Astrocyte (in vitro differentiated cells and primary cell): Measurements from ENCODE around the gene GDNF. TPM values are rescaled to one million over a fixed set of nuclear protein-coding genes. Genes with fewer than 3 reads are reported as not detected.

Source experiments
- DNase-seq: peaks from one replicate; pipeline ENCODE4 v3.0.0-alpha.2; 2010; ENCODE audit warnings: low read depth
- FAIRE-seq: peaks from 2 replicates; lab custom pipeline; 2011; peaks lifted over from hg19 to GRCh38; lab: Jason Lieb, UNC
- H2AFZ ChIP-seq: 2 replicates; pipeline ENCODE4 v1.6.0; 2012; ENCODE audit warnings: low read depth, low read length, inconsistent platforms
- H3K27ac ChIP-seq: 2 replicates; pipeline ENCODE4 v1.5.1; 2011; ENCODE audit warnings: low read depth, low read length, inconsistent platforms
- H3K27me3 ChIP-seq: 2 replicates; pipeline ENCODE4 v1.6.0; 2011; ENCODE audit warnings: low read length, inconsistent platforms; ENCODE audit not compliant: insufficient read depth
- H3K36me3 ChIP-seq: 2 replicates; pipeline ENCODE4 v1.5.1; 2011; ENCODE audit warnings: low read length, inconsistent platforms; ENCODE audit not compliant: insufficient read depth
- H3K4me1 ChIP-seq: 2 replicates; pipeline ENCODE4 v1.5.1; 2011; ENCODE audit warnings: low read length, inconsistent platforms; ENCODE audit not compliant: insufficient read depth
- H3K4me2 ChIP-seq: 2 replicates; pipeline ENCODE4 v1.6.0; 2012; ENCODE audit warnings: low read length, inconsistent platforms
- H3K4me3 ChIP-seq: 2 replicates; pipeline ENCODE4 v1.5.1; 2011; ENCODE audit warnings: low read depth, mild to moderate bottlenecking, low read length, inconsistent platforms; ENCODE audit not compliant: insufficient read depth
- H3K79me2 ChIP-seq: 2 replicates; pipeline ENCODE4 v1.6.0; 2012; ENCODE audit warnings: mild to moderate bottlenecking, low read length, inconsistent platforms; ENCODE audit not compliant: insufficient read depth
- H3K9ac ChIP-seq: 2 replicates; pipeline ENCODE4 v1.6.0; 2012; ENCODE audit warnings: mild to moderate bottlenecking, low read length, inconsistent platforms
- H3K9me3 ChIP-seq: 2 replicates; pipeline ENCODE4 v1.5.1; 2012; ENCODE audit warnings: low read depth, mild to moderate bottlenecking, low read length, inconsistent platforms; ENCODE audit not compliant: insufficient read depth
- H4K20me1 ChIP-seq: 2 replicates; pipeline ENCODE4 v1.6.0; 2012; ENCODE audit warnings: low read length, inconsistent platforms; ENCODE audit not compliant: insufficient read depth
- H3K27ac Mint-ChIP-seq: one replicate; pipeline ENCODE4 v1.8.0; 2021; ENCODE audit warnings: mild to moderate bottlenecking, mixed read lengths; ENCODE audit not compliant: unreplicated experiment
- H3K27me3 Mint-ChIP-seq: one replicate; pipeline ENCODE4 v1.8.0; 2021; ENCODE audit warnings: low read depth, mixed read lengths; ENCODE audit not compliant: unreplicated experiment
- H3K36me3 Mint-ChIP-seq: one replicate; pipeline ENCODE4 v1.8.0; 2021; ENCODE audit warnings: low read depth, mixed read lengths; ENCODE audit not compliant: unreplicated experiment
- H3K4me1 Mint-ChIP-seq: one replicate; pipeline ENCODE4 v1.8.0; 2021; ENCODE audit warnings: low read depth, mixed read lengths; ENCODE audit not compliant: unreplicated experiment
- H3K4me3 Mint-ChIP-seq: one replicate; pipeline ENCODE4 v1.8.0; 2021; ENCODE audit warnings: mild to moderate bottlenecking, moderate library complexity, mixed read lengths; ENCODE audit not compliant: unreplicated experiment
- H3K9me3 Mint-ChIP-seq: one replicate; pipeline ENCODE4 v1.8.0; 2021; ENCODE audit warnings: mild to moderate bottlenecking, mixed read lengths; ENCODE audit not compliant: unreplicated experiment
- CTCF ChIP-seq: IDR thresholded peaks from 2 replicates; pipeline ENCODE4 v1.5.1; 2011; ENCODE audit warnings: low read depth, mild to moderate bottlenecking, inconsistent platforms, low read length, moderate library complexity; ENCODE audit not compliant: insufficient read depth
- EZH2 ChIP-seq: IDR thresholded peaks from 2 replicates; pipeline ENCODE4 v1.6.1; 2012; ENCODE audit warnings: mild to moderate bottlenecking, low read length, inconsistent platforms; ENCODE audit not compliant: insufficient read depth
- total RNA-seq: library from RNA; stranded (reverse); gene quantifications from 2 replicates; pipeline ENCODE4 v1.2.1, GENCODE V29; 2021

The GDNF gene
- total RNA-seq, 1 donor from 2014 or later = 21.5 TPM

DNA sequence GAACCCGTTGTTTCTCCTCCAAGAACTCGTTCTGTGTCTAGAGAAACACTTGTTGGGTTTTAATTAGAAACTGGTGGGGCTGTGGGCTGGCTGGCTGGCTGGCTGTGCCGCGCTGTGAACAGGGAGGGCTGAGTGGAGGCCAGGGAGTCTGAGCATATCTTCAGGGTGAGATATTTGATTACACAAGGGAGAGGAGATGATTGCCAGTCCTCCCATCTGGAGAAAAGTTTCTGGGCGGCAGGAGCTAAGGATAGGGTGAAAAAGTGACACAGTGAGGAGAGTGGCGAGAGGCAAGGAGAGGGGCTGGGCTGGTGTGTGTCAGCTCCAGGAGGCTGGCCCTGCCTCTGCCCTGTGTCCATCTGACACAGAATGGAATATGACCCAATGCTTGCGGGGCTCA, 63.0 kb downstream of the GDNF start:
- Histone ChIP-seq H3K79me2 (no peaks in the 10 kb centered on the region), H3K36me3 (no peaks in the 10 kb centered on the region), H3K9me3 (peaks cover 4% of the 10 kb centered on the region), H3K4me1 (peaks cover 22% of the 10 kb centered on the region), H3K27me3 (no peaks in the 10 kb centered on the region), H3K27ac (peak overlapping the region; percentile 84), H3K4me3 (no peak overlapping the region), H3K4me2 (peak overlapping the region; percentile 21), H2AFZ (peak overlapping the region; percentile 21), H4K20me1 (no peaks in the 10 kb centered on the region), H3K9ac (peak overlapping the region; percentile 68)
- DNase-seq (peak; percentile 86), FAIRE-seq (no peak)
- TF ChIP-seq CTCF (no peak), EZH2 (no peak)
- no peak overlapping the region for H3K4me3 Mint-ChIP-seq
- no peaks in the 10 kb centered on the region for H3K27me3 Mint-ChIP-seq
- peaks cover 29% of the 10 kb centered on the region for H3K4me1 Mint-ChIP-seq
- H3K27ac Mint-ChIP-seq = peak overlapping the region; percentile 8
- H3K36me3 Mint-ChIP-seq = no peaks in the 10 kb centered on the region
- peaks cover 16% of the 10 kb centered on the region for H3K9me3 Mint-ChIP-seq

DNA sequence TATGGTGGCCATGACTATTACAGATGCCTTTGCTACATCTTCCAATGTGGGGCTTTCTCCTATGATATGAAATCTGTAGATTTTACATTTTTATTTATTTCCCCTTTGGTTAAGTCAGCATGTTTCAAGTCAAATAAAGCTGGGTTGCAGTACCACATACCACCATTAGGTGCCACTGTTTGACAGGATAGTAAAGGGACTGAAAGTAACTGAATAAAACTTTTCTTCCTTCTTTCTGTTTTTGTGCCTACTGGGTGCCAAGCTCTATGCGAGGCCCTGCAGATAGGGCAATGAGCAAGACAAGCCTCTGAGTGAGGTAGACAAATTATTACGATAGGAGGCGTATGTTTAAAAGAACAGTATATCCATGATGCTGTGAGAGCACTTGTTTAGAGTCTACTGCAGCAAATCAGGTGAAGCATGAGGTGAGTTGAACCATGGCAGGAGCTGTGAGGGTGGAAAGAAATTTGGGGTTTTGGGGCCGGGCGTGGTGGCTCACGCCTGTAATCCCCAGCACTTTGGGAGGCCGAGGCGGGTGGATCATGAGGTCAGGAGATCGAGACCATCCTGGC, 64.8 kb downstream of the GDNF start:
- H3K36me3 ChIP-seq = no peaks in the 10 kb centered on the region
- H3K4me2 ChIP-seq = no peak overlapping the region
- Mint-ChIP-seq H3K4me1 (peaks cover 46% of the 10 kb centered on the region), H3K4me3 (no peak overlapping the region), H3K27ac (no peak overlapping the region), H3K36me3 (no peaks in the 10 kb centered on the region), H3K9me3 (peaks cover 16% of the 10 kb centered on the region), H3K27me3 (no peaks in the 10 kb centered on the region)
- H3K79me2 ChIP-seq = no peaks in the 10 kb centered on the region
- TF ChIP-seq CTCF (peak; percentile 65), EZH2 (no peak)
- DNase-seq (no peak), FAIRE-seq (no peak)
- H3K27me3 ChIP-seq = no peaks in the 10 kb centered on the region
- no peak overlapping the region for H2AFZ ChIP-seq
- H3K9me3 ChIP-seq = peaks cover 4% of the 10 kb centered on the region
- H3K9ac ChIP-seq = no peak overlapping the region
- peaks cover 39% of the 10 kb centered on the region for H3K4me1 ChIP-seq
- no peaks in the 10 kb centered on the region for H4K20me1 ChIP-seq
- H3K27ac ChIP-seq = no peak overlapping the region
- no peak overlapping the region for H3K4me3 ChIP-seq

DNA sequence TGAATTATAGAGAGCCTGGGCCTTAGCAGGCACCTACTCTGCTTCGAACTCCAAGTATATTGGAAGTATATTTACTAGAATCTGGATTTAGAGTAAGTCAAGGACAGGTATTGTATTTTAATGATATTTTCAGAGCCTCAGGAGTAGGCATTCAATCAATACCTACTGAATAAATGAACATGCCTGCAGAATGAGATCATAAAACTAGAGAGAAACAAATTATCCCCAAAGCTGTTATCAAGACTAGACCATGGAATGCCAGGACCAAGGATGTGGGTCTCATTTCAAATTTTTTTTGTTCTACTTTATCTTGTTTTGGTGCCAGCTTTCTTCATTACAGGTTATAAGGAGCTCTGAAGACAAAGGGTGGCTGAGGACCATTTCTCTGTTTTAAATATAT, 66.0 kb downstream of the GDNF start:
- no peak for FAIRE-seq
- H3K9me3 Mint-ChIP-seq = peaks cover 18% of the 10 kb centered on the region
- peak overlapping the region; percentile 99 for H3K27ac Mint-ChIP-seq
- TF ChIP-seq EZH2 (no peak), CTCF (no peak)
- peaks cover 57% of the 10 kb centered on the region for H3K4me1 Mint-ChIP-seq
- Histone ChIP-seq H3K4me3 (no peak overlapping the region), H2AFZ (no peak overlapping the region), H3K9ac (no peak overlapping the region), H4K20me1 (no peaks in the 10 kb centered on the region), H3K4me2 (no peak overlapping the region), H3K9me3 (peaks cover 4% of the 10 kb centered on the region), H3K79me2 (no peaks in the 10 kb centered on the region), H3K27ac (peak overlapping the region; percentile 99), H3K4me1 (peaks cover 41% of the 10 kb centered on the region), H3K36me3 (no peaks in the 10 kb centered on the region), H3K27me3 (no peaks in the 10 kb centered on the region)
- H3K36me3 Mint-ChIP-seq = no peaks in the 10 kb centered on the region
- DNase-seq = peak; percentile 15
- H3K4me3 Mint-ChIP-seq = no peak overlapping the region
- H3K27me3 Mint-ChIP-seq = no peaks in the 10 kb centered on the region
